Transverse colon (tissue), 4 donors: ENCODE data around the gene ABL2. TPM values are rescaled to one million over a fixed set of nuclear protein-coding genes. Genes with fewer than 3 reads are reported as not detected.

Experiments
- DNase-seq: peaks from one replicate; pipeline ENCODE4 v3.0.0-alpha.2; 2019
- H3K27ac ChIP-seq, 4 donors: fragments of 200-600 bp; sonication (generic); 2 replicates each; pipeline ENCODE4 v1.5.1; 2016 to 2018; ENCODE audit warnings: inconsistent platforms in 4 of 4
- H3K27me3 ChIP-seq: fragments of 200-600 bp; sonication (generic); 2 replicates; pipeline ENCODE4 v1.5.1; 2017; ENCODE audit warnings: inconsistent platforms
- H3K36me3 ChIP-seq, 4 donors: fragments of 200-600 bp; sonication (generic); 2 replicates each; pipeline ENCODE4 v1.5.1; 2017 to 2019; ENCODE audit warnings: inconsistent platforms in 4 of 4
- H3K4me1 ChIP-seq, 4 donors: fragments of 200-600 bp; sonication (generic); 2 replicates each; pipeline ENCODE4 v1.5.1; 2017 to 2020; ENCODE audit warnings: inconsistent platforms in 4 of 4
- H3K4me3 ChIP-seq, 4 donors: fragments of 200-600 bp; sonication (generic); 1 replicate in 1 of 4; 2 replicates in 3 of 4; pipeline versions ENCODE4 v1.5.1 to v1.6.1; 2017 to 2019; ENCODE audit warnings: inconsistent platforms in 4 of 4
- H3K9me3 ChIP-seq, 2 donors: fragments of 200-600 bp; sonication (generic); 2 replicates each; pipeline ENCODE4 v1.5.1; 2017 to 2019; ENCODE audit warnings: inconsistent platforms in 2 of 2
- CTCF ChIP-seq, 5 experiments: fragments of 200-600 bp in 3 of 5; fragments of 450-650 bp in 2 of 5; sonication (generic) in 3 of 5; IDR thresholded peaks; 1 replicate in 2 of 5; 2 replicates in 3 of 5; pipeline ENCODE4 v1.5.1; 2016 to 2017; ENCODE audit warnings: antibody characterized with exemption in 5 of 5, inconsistent platforms in 3 of 5, mild to moderate bottlenecking in 2 of 5, moderate library complexity in 1 of 5
- EP300 ChIP-seq: sonication (generic); formaldehyde crosslinking; IDR thresholded peaks from one replicate; pipeline ENCODE4 v1.6.1; 2017; ENCODE audit warnings: antibody characterized with exemption, low read depth
- POLR2A ChIP-seq: fragments of 450-650 bp; IDR thresholded peaks from one replicate; pipeline ENCODE4 v1.6.1; 2016; ENCODE audit warnings: antibody characterized with exemption, mild to moderate bottlenecking, moderate library complexity
- POLR2AphosphoS5 ChIP-seq, 3 donors: sonication (generic); formaldehyde crosslinking; IDR thresholded peaks; one replicate each; pipeline ENCODE4 v1.6.1; 2016; ENCODE audit warnings: antibody characterized with exemption in 3 of 3
- WGBS, 2 donors: methylation state at CpG; one replicate each; pipeline ENCODE4 v1.1.5; 2018; ENCODE audit warnings: low coverage in 1 of 2; 5-methylcytosine and 5-hydroxymethylcytosine counted together
- in situ Hi-C, 4 donors: fragments of 200-750 bp; cut with MboI; loops; one replicate each; pipeline versions ENCODE4 v1.15.0 to v1.15.1; 2017; ENCODE audit warnings: low sequenced_read_pairs in 3 of 4, low pct_ligation_motif_present in 1 of 4, low pct_unique_long_range_greater_than_20kb in 1 of 4
- intact Hi-C: fragments of 100-400 bp; cut with DNase I; formaldehyde crosslinking; loops from one replicate; pipeline ENCODE4 v1.15.1; 2023; ENCODE audit warnings: low total_unique reads
- total RNA-seq, 4 donors: library from RNA; depleted of rRNA; stranded (reverse); fragments of >200 nt; gene quantifications; one replicate each; pipeline ENCODE4 v1.1.0, GENCODE V29; 2016

Gene ABL2
- total RNA-seq, 4 donors from 2014 or later, result 9.6 to 51.7 (median 14.3) TPM

GRCh38 chr1:179155615-179156014 lies 73.9 kb downstream of the ABL2 start:
- 77 to 88% methylated on average over 3 of the region's 3 CpGs for WGBS, 2 donors
- no peaks in the 10 kb centered on the region for H3K36me3 ChIP-seq
- no peak for TF ChIP-seq POLR2A
- TF ChIP-seq POLR2AphosphoS5 (IDR thresholded peaks at IDR 0.05), result no peak
- no peak for TF ChIP-seq CTCF (IDR thresholded peaks at IDR 0.05)
- TF ChIP-seq EP300, result no peak
- intact Hi-C loops (no loop called here), in situ Hi-C loops (no loop called here)
- no peaks in the 10 kb centered on the region for H3K27me3 ChIP-seq
- H3K4me1 ChIP-seq, result peaks cover 0 to 20% (median 5%) of the 10 kb centered on the region in 4 donors
- H3K4me3 ChIP-seq, result no peak overlapping the region
- DNase-seq, result no peak
- no peaks in the 10 kb centered on the region for H3K9me3 ChIP-seq
- H3K27ac ChIP-seq, result no peak overlapping the region

- Histone ChIP-seq H3K9me3 (no peaks in the 10 kb centered on the region), H3K36me3 (no peaks in the 10 kb centered on the region), H3K27me3 (no peaks in the 10 kb centered on the region), H3K27ac (no peak overlapping the region), H3K4me3 (no peak overlapping the region), H3K4me1 (peaks cover 0 to 20% (median 5%) of the 10 kb centered on the region in 4 donors)
- no peak for TF ChIP-seq EP300
- TF ChIP-seq CTCF (IDR thresholded peaks at IDR 0.05), result no peak
- TF ChIP-seq POLR2AphosphoS5 (IDR thresholded peaks at IDR 0.05), result no peak
- TF ChIP-seq POLR2A, result no peak
- intact Hi-C loops (no loop called here), in situ Hi-C loops (no loop called here)
- 97 to 98% methylated on average over 4 of the region's 4 CpGs for WGBS, 2 donors
- no peak for DNase-seq
Measured at GRCh38 chr1:179154437-179154836, 75.0 kb downstream of the ABL2 start.

- Histone ChIP-seq H3K9me3 (no peaks in the 10 kb centered on the region), H3K27me3 (no peaks in the 10 kb centered on the region), H3K36me3 (no peaks in the 10 kb centered on the region), H3K4me3 (no peak overlapping the region), H3K27ac (no peak overlapping the region), H3K4me1 (peaks cover 0 to 20% (median 5%) of the 10 kb centered on the region in 4 donors)
- TF ChIP-seq EP300 (no peak), POLR2A (no peak)
- WGBS, 2 donors, result 62 to 82% methylated on average over 1 to 6 of the region's 6 CpGs
- in situ Hi-C loops, result no loop called here
- no peak for DNase-seq
- intact Hi-C loops, result no loop called here
Measured at GRCh38 chr1:179153217-179153616, 76.3 kb downstream of the ABL2 start.

- Histone ChIP-seq H3K36me3 (no peaks in the 10 kb centered on the region), H3K9me3 (no peaks in the 10 kb centered on the region), H3K4me1 (peaks cover 0 to 20% (median 5%) of the 10 kb centered on the region in 4 donors), H3K27me3 (no peaks in the 10 kb centered on the region), H3K27ac (peak overlapping the region in 1 of 4 donors; percentile 66), H3K4me3 (no peak overlapping the region)
- no peak for DNase-seq
- 49 to 64% methylated on average over 2 of the region's 2 CpGs for WGBS, 2 donors
- TF ChIP-seq EP300 (no peak), POLR2AphosphoS5 (IDR thresholded peaks at IDR 0.05) (no peak), CTCF (IDR thresholded peaks at IDR 0.05) (no peak), POLR2A (no peak)
- in situ Hi-C loops (no loop called here), intact Hi-C loops (no loop called here)
Measured at GRCh38 chr1:179151908-179152682, 77.4 kb downstream of the ABL2 start.
